MCF 10A (cell line): ENCODE measurements around the gene FANCC. TPM values are rescaled to one million over a fixed set of nuclear protein-coding genes. Genes with fewer than 3 reads are reported as not detected.

Experiments
- BruUV-seq: library from RNA; stranded (reverse); fragments of 400-500 nt; replicated peaks from 2 replicates; lab custom pipeline; 2021; lab: Mats Ljungman, UMichigan
- CTCF ChIA-PET: fragments of 300-600 bp; sonication (Branson Sonifier 250); formaldehyde crosslinking; extraction: SDS; loops from one replicate; lab custom pipeline; 2021; ENCODE audit warnings: antibody characterized with exemption, inconsistent platforms; lab: Yijun Ruan, JAX
- POLR2A ChIA-PET: fragments of 300-600, 350-650 bp; sonication (Branson Sonifier 250); formaldehyde crosslinking; extraction: SDS; loops from one replicate; lab custom pipeline; 2020; ENCODE audit warnings: antibody characterized with exemption, inconsistent platforms; lab: Yijun Ruan, JAX
- DNase-seq: peaks from one replicate; pipeline ENCODE4 v3.0.0-alpha.2; 2018; ENCODE audit not compliant: unreplicated experiment
- H3K27ac Mint-ChIP-seq: one replicate; pipeline ENCODE4 v1.8.0; 2022; ENCODE audit warnings: mild to moderate bottlenecking, low read depth, mixed read lengths; ENCODE audit not compliant: unreplicated experiment
- H3K27me3 Mint-ChIP-seq: one replicate; pipeline ENCODE4 v1.8.0; 2022; ENCODE audit warnings: mixed read lengths; ENCODE audit not compliant: insufficient read depth, unreplicated experiment
- H3K36me3 Mint-ChIP-seq: one replicate; pipeline ENCODE4 v1.8.0; 2022; ENCODE audit warnings: mild to moderate bottlenecking, moderate library complexity, mixed read lengths; ENCODE audit not compliant: insufficient read depth, unreplicated experiment
- H3K4me1 Mint-ChIP-seq: one replicate; pipeline ENCODE4 v1.8.0; 2022; ENCODE audit warnings: mixed read lengths; ENCODE audit not compliant: insufficient read depth, unreplicated experiment
- H3K4me3 Mint-ChIP-seq: one replicate; pipeline ENCODE4 v1.8.0; 2022; ENCODE audit warnings: mild to moderate bottlenecking, moderate library complexity, mixed read lengths; ENCODE audit not compliant: unreplicated experiment
- H3K9me3 Mint-ChIP-seq: one replicate; pipeline ENCODE4 v1.8.0; 2022; ENCODE audit warnings: mixed read lengths; ENCODE audit not compliant: unreplicated experiment
- CTCF ChIP-seq: fragments of 200-600 bp; IDR thresholded peaks from one replicate; pipeline ENCODE4 v1.8.0; 2022; ENCODE audit warnings: antibody characterized with exemption, mild to moderate bottlenecking; ENCODE audit not compliant: unreplicated experiment
- intact Hi-C: fragments of 100-400 bp; cut with micrococcal nuclease; formaldehyde crosslinking; loops from 2 replicates; pipeline ENCODE4 v1.14.1; 2022
- total RNA-seq: library from RNA; stranded (reverse); gene quantifications from 2 replicates; pipeline ENCODE4 v1.2.3, GENCODE V29; 2022

FANCC gene
- total RNA-seq, 1 experiment from 2014 or later, result 12.1 TPM

DNA sequence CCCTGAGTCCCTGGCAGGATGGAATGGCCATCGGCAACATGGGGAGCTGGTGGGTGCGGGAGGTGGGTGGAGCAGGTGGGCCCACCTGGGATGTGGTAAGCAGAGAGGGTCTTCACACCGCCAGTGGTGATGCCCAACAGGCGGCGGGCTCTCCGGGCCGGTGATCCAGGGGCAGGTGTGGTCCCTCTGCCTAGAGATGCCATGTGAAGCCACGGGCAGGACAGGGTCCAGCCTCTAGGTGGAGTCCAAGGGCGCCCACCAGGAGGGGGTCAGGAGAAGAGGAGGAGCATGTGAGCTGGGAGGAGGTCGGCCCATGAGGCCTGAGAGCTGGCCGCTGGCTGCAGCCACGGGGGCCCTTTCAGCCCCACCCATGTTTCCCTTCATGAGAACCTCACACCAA lies 221.1 kb downstream of the FANCC start:
- H3K36me3 Mint-ChIP-seq, result peaks cover 70% of the 10 kb centered on the region
- POLR2A ChIA-PET, result no interaction called here
- DNase-seq, result no peak
- no peak overlapping the region for H3K27ac Mint-ChIP-seq
- CTCF ChIA-PET, result interaction anchor here (1.1 to 1.5 kb wide), 2 partner anchors 19 to 35 kb away, joined by 4 to 6 read pairs; no protein-coding TSS in a partner anchor
- intact Hi-C loops, result no loop called here
- H3K4me3 Mint-ChIP-seq, result no peak overlapping the region
- peaks cover 17% of the 10 kb centered on the region for H3K4me1 Mint-ChIP-seq
- no TSS peak for BruUV-seq
- no peaks in the 10 kb centered on the region for H3K27me3 Mint-ChIP-seq
- H3K9me3 Mint-ChIP-seq, result no peaks in the 10 kb centered on the region
- no peak for TF ChIP-seq CTCF

- Mint-ChIP-seq H3K9me3 (no peaks in the 10 kb centered on the region), H3K4me1 (peaks cover 17% of the 10 kb centered on the region), H3K36me3 (peaks cover 75% of the 10 kb centered on the region), H3K27me3 (no peaks in the 10 kb centered on the region), H3K27ac (no peak overlapping the region), H3K4me3 (no peak overlapping the region)
- DNase-seq, result no peak
- POLR2A ChIA-PET, result interaction anchor here (1.5 kb wide), 1 partner anchor 9 kb away, joined by 3 read pairs; no protein-coding TSS in a partner anchor
- intact Hi-C loops, result no loop called here
- no TSS peak for BruUV-seq
- TF ChIP-seq CTCF, result no peak
- CTCF ChIA-PET, result interaction anchor here (1.1 to 1.5 kb wide), 2 partner anchors 20 to 36 kb away, joined by 4 to 6 read pairs; no protein-coding TSS in a partner anchor
Observed at GRCh38 chr9:95095641-95096355, 221.7 kb downstream of the FANCC start.

DNA sequence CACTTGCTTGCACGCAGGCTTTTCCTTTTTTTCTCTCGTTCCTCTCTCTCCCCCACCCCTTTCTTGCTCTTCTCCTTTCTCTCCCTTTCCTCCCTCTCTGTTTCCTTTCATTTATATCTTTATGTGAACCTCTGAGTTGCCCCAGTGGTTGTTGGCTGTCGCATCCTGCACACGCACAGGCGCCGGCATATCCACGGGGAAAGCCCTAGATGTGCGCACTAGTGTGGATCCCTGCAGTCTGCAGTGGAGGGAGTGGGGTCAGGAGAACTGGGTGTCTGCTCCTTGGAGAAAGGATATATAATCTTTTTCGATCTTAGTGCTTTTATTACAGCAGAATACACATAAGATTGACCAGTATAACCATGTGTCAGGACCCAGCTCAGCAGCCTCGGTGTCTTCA lies 223.5 kb downstream of the FANCC start:
- Mint-ChIP-seq H3K4me3 (no peak overlapping the region), H3K4me1 (peaks cover 22% of the 10 kb centered on the region), H3K27me3 (no peaks in the 10 kb centered on the region), H3K27ac (no peak overlapping the region), H3K9me3 (no peaks in the 10 kb centered on the region), H3K36me3 (peaks cover 80% of the 10 kb centered on the region)
- ChIA-PET CTCF (interaction anchor here (0.5 to 1.2 kb wide), 3 partner anchors 9 to 406 kb away, joined by 3 read pairs; no protein-coding TSS in a partner anchor), POLR2A (interaction anchor here (0.6 to 2.4 kb wide), 2 partner anchors 311 to 1227 kb away, joined by 4 to 5 read pairs; no protein-coding TSS in a partner anchor)
- no peak for DNase-seq
- TF ChIP-seq CTCF, result no peak
- BruUV-seq, result no TSS peak
- intact Hi-C loops, result no loop called here

DNA sequence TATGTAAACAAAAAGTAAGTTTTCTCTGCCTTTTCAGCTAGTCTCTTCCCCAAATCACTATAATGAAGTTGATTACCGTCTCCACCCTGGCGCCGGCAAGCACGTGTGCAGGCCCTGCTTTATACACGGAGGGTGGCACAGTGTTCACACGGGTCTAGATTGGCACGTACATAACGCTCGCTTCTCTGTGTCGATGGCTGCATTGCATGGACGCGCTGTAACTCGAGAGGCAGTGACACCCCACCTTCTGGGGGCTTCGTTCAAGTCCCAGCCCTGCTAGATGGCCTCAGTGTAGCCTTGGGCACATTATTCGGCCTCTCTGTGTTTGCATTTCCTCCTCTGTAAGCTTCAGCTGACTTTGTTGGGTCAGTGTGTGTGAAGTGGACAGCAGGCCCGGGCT lies 223.9 kb downstream of the FANCC start:
- intact Hi-C loops, result no loop called here
- Mint-ChIP-seq H3K27ac (no peak overlapping the region), H3K9me3 (no peaks in the 10 kb centered on the region), H3K27me3 (no peaks in the 10 kb centered on the region), H3K36me3 (peaks cover 83% of the 10 kb centered on the region), H3K4me3 (no peak overlapping the region), H3K4me1 (peaks cover 23% of the 10 kb centered on the region)
- no peak for TF ChIP-seq CTCF
- ChIA-PET POLR2A (interaction anchor here (0.6 to 2.4 kb wide), 3 partner anchors 9 to 1228 kb away, joined by 3 to 5 read pairs (median 4); no protein-coding TSS in a partner anchor), CTCF (interaction anchor here (1.0 to 1.2 kb wide), 2 partner anchors 9 to 34 kb away, joined by 3 read pairs; no protein-coding TSS in a partner anchor)
- BruUV-seq, result no TSS peak
- no peak for DNase-seq
